GM21576 (cell line): ENCODE measurements around the gene NAT16.
"Not testable (repeated sequence)": the region's sequence is repeated elsewhere in the genome, so short reads cannot be mapped to it uniquely, and the experiment has no call there.

Source experiments
- ATAC-seq: cut with Tn5 transposase; IDR thresholded peaks from one replicate; pipeline ENCODE4 v1.9.1; 2021; ENCODE audit warnings: mild to moderate bottlenecking, moderate library complexity; ENCODE audit not compliant: unreplicated experiment

The NAT16 gene

DNA sequence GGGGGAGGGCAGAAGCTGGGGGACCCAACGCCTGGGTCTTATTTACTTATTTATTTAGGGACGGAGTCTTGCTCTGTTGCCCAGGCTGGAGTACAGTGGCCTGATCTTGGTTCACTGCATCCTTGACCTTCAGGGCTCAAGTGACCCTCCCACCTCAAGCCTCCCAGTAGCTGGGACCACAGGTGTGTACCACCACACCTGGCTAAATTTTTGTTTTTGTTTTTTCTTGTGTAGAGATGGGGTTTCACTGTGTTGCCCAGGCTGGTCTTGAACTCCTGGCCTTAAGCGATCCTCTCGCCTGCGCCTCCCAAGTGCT is 22.5 kb upstream of the NAT16 start:
- no peak for ATAC-seq

DNA sequence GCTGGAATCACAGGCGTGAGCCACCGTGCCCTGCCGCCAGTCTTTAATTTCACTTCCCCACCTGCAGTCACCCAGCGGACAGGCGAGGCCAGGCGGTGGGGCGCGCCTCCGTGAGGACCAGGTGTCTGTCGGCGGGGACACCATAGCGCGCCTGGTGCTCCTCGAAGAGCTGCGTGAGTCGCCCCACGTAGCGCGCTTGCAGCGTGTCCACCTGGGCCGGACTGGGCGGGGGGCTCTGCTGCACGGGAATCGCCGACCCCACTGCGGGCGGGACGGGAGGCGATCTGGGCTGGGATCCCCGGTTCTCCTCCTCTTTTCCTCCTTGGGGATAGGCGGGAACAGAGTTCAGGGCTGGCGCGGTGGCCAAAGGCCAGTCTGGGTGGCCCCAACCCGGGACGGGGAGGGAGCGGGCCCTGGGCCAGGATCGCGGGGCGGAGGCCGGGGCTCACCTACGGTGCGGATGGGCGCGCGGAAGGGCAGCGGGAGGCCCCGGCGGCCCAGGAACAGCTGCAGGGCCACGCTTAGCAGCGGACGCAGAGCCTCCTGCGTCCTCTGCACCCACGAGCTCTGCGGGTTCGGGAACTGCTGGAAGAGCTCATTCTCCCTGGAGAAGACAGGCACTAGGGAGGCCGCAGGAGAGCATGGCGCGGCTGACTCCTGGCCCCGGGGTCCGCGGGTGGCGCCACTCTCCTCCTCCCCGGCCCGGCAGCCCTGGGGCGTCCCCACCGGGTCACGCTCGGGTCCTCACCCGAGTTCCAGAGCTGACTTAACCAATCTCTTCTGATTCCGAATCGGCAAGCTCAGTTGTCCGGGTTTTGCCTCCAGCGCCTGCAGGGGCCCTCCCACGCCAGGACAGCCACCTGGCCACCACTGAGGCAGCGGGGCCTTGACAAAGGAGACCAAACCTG is 21.9 kb upstream of the NAT16 start:
- no peak for ATAC-seq

DNA sequence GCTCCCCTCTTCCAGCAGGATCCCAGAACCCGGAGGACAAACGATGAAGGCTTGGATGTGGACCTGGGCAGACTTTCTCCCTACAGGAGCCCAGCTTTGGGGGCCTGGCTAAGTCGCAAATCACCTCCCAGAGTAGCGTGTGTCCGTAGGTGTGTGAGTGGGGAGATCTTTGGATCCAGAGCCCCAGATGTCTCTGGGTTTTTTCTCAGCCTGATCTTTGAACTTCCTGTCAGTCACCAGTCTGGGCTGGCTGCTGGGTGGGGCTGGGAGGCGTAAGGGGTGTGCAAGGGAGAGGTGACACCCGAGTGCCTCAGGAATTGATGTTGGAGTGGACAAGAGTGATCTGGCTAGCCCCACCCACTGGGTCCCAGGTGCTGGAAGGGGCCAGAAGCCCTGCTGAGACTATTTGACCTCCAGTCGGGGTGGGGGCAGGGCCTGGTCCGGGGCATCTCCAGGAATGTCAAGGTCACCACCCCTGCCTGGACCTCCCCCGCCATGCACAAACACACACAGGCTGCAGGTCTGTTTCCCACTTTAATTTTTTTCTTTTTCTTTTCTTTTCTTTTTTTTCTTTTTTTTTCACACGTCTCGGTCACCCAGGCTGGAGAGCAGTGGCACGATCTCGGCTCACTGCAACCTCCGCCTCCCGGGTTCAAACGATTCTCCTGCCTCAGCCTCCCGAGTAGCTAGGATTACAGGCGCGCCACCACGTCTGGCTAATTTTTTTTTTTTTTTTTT is 20.9 kb upstream of the NAT16 start, which contains the start of gene MOGAT3:
Gene MOGAT3, minus strand, starts transcription at position 175 of the 738 bp plus-strand sequence. CDS start 182 bp downstream, outside the sequence.
- no peak for ATAC-seq

DNA sequence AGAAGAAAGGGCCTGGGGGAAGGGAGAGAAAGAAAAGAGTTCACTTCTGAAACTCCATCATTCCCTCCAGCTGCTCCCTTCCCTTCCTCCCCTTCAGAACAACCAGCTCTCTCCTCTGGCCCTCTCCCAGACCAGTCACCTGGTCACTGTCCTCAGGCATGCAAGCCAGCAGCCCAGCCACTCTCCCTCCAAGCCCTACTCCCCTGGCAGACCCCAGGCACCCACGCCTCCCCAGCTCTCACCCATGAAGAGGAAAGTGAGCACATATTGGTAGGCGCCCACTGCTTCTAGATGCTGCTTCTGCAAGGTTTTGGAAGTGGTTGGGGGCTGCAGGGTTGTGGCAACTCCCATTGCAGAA is 20.4 kb upstream of the NAT16 start:
- no peak for ATAC-seq

DNA sequence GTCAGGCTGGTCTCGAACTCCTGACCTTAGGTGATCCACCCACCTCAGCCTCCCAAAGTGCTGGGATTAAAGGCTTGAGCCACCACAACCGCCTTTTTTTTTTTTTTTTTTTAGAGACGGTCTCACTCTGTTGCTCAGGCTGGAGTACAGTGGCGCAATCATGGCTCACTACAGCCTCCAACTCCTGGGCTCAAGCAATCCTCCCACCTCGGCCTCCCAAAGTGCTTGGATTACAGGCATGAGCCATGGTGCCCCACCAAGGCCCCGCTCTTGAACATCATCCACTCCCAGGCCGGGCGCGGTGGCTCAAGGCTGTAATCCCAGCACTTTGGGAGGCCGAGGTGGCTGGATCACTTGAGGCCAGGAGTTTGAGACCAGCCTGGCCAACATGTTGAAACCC is 19.4 kb upstream of the NAT16 start:
- ATAC-seq = not testable (repeated sequence)

DNA sequence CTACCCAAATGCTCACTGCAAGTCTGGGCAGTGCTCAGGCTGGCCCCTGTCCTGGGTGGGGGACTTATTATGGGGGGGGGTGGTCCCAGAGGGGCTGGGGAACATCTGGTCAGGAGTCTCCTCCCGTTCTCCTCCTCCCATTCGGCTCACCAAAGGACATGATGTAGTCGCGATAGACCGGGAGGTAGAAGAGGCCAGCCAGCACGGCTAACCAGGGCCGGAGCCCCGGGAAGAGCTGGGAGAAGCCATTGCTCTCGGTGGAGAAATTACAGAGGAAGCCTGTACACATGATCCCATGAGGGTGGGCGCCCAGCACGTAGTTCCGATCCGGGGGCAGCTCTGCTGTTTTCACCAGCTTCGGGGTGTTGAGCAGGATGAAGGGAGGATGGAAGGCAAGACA is 18.4 kb upstream of the NAT16 start:
- no peak for ATAC-seq

DNA sequence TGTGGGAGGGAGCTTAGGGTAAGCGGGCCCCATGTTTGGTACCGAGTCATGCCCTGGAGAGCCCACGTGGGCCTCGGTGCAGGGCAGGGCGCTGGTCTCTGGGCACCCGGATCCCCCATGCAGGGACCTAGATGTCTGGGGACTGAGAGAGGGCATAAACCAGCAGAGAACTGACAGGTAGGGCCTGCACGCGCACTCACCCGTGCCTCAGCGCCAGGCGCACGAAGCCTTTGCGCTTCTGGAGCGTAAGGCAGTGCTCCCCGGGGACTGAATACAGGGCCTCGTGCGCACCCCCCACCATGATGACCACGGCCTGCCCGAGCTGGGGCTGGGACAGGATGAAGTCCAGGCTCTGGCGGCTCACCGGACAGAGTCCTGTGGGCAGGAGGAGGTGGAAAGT is 17.9 kb upstream of the NAT16 start:
- ATAC-seq = no peak

DNA sequence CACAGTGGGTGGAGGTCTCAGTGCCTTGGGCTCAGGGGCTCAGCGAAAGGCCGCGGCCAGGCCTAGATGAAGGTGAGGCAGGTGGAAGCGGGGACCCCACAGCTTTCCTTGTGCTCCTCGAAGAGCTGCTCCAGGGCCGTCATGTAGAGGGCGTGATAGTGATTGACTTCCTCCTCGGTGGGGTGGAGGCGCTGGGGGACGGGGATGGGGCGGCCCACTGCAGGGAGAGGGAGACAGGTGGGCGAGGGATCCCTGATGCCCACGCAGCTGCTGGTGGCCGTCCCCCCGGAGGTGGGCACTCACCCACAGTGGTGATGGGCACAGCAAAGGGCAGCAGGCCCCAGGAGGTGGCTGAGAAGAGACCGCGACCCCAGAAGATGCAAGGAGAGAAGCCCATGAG is 15.8 kb upstream of the NAT16 start:
- ATAC-seq = no peak

DNA sequence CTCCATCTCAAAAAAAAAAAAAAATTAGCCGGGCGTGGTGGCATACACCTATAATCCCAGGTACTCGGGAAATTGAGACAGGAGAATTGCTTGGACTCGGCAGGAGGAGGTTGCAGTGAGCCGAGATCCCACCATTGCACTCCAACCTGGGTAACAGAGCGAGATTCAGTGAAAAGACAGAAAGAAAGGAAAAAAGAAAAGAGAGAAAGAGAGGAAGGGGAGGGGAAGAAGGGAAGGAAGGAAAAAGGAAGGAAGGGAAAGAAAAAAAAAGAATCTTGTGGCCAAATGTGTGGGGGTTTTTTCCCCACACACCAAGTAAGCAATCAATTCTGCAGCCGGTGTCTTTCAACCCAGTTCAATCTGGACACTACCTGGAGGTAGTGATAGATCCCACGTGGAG is 9.0 kb upstream of the NAT16 start:
- ATAC-seq = no peak

DNA sequence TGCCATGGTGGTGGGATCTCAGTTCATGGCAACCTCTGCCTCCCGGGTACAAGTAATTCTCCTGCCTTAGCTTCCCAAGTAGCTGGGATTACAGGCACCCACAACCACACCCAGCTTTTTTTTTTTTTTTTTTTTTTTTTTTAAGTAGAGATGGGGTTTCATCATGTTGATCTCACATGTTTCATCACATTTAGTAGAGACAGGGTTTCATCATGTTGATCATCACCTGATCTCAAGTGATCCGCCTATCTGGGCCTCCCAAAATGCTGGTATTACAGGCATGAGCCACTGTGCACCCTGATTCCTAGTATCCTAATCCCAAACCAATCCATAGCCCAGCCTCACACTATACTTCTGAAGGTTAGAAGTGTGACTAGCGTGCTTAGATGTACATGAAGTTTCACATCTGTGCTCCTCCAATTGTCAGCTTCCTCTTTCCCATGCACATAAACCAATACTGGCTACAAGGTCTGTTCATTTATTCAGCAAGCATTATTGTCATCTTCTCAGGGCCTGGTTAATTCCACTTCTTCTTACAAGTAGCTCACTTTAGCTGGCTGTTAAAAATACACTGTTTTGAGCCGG is 6.8 kb upstream of the NAT16 start:
- no peak for ATAC-seq

DNA sequence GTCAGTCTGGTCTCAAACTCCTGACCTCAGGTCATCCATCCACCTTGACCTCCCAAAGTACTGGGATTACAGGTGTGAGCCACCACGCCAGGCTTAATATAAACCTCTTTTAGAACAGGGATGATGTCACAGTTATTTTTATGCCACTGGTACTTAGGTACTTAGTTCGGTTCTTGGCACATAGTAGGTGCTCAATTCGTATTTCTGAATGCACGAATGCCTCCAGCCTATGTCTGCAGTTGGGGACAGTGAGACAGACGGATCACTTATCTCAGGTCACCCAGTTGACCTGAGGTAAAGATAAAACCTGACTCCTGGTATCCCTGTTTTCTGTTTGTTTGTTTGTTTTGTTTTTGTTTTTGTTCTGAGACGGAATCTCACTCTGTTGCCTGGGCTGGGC is 6.1 kb upstream of the NAT16 start:
- ATAC-seq = no peak

DNA sequence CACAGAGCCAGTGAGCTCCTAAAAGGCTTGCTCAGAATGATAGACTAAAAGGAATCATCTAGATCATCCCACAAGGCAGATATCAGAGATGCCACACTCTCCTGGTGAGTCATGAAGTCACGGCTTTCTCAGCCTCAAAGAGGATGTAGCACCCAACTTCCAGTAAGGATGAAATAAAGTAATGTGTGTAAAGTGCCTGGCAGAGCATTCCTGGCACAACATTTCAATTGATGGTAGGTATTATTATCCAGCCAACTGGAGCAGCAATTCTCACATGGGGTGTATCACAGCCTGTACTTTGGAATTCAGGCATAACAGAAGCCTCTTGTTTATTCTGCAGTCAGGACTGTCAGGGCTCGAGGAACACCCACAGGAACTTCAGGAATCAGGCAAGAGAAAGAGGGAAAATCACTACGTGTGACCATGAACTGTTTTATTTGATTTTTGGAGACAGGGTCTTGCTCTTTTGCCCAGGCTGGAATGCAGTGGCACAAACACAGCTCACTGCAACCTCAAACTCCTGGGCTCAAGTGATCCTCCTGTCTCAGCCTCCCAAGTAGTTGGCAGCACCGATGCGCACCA is 5.3 kb upstream of the NAT16 start:
- no peak for ATAC-seq

DNA sequence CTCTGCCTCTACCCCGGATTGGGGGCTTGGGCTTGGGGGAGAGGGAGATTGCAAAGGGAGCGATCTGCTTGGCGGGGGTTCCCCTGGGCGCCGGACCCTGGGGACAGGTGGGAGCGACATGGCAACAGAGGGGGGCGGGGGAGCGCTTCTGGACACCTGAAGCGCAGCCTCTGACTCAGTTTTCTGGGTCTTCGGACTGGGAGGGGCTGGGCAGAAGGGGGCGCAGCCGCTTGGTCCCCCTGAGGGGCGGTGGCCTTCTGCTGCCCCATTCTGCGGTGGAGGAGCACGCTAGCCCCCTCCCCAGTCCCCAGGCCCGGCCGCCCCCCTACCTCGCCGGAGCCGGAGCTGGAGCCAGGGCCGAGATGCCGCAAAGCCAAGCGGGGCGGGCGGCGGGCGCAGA is 380 bp downstream of the NAT16 start:
- no peak for ATAC-seq

DNA sequence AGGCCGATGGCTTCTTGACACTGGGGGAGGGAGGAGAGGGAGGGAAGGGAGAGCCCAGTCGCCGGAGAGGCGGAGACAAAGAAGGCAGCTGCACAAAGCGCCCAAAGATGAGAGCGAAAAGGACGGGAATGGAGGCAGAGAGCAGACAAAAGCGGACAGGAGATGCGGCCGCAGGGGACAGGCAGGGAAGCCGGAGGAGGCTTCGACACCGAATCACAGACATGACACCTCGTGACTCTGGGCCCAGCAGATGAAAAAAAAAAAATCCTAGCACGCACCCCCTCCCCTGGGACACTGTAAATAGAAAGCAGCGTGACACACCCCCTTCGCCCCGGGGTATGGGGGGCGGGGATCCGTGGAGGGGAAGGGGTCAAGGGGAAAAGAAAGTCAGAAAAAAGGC is 976 bp downstream of the NAT16 start:
- ATAC-seq = no peak

DNA sequence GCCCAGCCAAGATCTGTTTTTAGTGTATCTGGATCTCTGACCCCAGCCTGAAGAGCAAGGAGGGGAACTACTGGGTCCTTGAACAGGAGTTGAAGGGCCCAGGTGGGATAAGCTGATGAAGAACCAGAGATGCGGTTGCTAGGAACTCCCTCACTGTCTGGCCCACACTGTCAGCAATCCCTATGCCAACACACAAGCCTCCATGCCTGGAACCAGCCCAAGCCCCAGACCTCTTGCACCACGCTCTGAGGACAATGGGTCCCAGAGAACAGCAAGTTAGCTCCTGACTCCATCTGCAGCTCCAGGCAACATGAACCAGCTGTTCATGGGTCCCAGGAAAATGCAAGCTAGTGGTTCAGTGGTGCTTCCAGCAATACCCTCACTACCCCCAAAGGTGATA is 2.4 kb downstream of the NAT16 start:
- ATAC-seq = no peak

DNA sequence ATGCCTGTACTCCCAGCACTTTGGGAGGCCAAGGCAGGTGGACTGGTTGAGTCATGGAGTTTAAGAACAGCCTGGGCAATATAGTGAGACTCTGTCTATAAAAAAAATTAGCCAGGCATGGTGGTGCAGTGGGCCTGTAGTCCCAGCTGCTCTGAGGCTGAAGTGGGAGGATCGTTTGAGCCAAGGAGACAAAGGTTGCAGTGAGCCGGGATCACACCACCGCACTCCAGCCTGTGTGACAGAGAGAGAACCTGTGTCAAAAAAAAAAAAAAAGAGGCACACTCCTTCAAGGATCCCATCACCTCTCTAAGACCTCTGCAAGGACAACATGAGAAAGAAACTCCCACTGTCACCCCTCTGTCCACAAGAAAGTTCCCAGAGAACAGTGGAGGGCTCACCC is 4.4 kb downstream of the NAT16 start:
- ATAC-seq = no peak

DNA sequence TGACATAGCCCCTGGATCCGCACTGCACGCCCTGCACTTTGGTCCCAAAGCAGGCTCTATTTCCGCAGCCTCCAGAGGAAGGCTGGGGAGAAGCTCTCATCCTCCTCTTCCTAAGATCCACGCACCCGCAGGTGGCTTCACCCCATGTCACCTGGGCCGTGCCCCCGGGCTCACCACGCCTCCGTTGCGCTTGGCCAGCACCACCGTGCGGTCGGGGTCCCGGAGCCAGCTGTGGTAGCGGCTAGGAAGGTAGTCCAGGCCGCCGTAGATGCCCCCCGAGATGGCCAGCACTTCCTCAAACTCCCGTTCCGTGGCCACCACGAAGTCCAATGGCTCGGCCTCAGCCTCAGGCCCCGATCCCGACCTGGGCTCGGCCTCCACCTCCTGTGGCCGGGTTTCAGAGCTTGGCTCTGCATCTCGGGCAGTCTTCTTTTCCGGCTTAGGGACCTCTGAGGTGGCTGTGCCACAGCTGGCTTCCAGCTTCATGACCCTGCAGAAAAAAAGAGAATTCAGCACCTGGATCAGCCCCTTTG is 5.7 kb downstream of the NAT16 start:
- ATAC-seq = no peak

DNA sequence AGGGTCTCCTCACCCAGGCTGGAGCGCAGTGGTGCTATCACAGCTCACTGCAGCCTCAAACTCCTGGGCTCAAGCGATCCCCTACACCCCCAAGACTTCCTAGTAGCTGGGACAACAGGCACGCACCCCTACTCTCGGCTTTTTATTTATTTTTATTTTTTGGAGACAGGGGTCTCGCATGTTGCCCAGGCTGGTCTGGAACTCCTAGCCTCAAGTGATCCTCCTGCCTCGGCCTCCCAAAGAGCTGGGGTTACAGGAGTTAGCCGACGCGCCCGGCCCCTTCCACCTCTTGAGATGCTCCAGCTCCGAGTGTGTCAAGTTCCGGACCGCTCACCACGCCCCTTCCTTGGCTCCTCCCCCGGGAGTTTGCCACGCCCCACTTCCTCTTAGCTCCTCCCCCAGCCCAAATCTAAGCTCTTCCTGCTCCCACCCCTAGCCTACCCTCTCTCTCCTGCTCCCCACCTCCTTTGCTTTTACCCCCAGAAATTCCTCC is 6.3 kb downstream of the NAT16 start:
- ATAC-seq = no peak

DNA sequence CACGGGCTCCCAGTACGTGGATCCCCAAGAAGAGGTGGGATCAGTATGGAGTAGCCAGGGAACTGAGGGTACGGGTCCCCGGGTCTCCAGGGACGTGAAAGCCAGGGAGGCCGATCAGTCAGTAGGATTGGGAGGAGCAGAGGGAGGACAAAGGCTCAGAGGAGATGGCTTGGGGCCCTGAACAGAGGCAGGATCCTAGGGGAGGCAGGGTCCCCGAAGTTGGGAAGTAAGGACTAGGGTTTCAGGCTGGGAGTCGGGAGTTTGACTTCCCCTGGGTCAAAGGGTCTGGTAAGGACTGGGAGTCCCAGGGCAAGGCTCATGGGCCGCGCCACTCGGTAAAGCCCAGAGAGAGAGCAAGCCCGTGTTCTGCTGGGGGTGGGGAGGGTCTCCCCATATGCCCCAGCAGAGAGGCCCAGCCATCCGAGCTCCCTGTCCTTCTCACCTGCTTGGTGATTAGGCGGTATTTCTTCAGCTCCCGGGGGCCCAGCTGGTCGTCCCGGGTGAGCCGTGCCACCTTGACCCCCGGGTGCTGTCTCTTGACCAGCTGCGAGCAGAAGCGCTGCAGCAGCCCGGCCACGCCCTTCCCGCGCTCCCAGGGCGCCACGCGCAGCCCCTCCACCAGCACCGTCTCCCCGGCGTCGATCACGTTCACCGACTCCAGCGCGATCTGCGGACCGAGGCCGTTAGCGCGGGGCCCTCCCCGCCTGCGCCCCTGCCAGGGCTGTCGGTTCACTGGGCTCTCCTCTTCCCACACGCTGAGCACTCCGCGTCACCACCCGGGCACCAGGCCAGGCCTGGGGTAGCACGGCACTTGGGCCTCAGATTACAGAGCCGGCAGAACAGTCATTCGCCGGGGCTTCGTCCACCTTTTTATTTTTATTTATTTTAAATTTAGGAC is 7.0 kb downstream of the NAT16 start:
- no peak for ATAC-seq
